Activated CD4-positive, alpha-beta T cell treated with anti-CD3 and anti-CD28 coated beads for 1 hour (primary cell): ENCODE results near the gene NBEA.

Source experiments
- DNase-seq: peaks from one replicate; pipeline ENCODE4 v3.0.0-alpha.2; 2020

NBEA gene

DNA sequence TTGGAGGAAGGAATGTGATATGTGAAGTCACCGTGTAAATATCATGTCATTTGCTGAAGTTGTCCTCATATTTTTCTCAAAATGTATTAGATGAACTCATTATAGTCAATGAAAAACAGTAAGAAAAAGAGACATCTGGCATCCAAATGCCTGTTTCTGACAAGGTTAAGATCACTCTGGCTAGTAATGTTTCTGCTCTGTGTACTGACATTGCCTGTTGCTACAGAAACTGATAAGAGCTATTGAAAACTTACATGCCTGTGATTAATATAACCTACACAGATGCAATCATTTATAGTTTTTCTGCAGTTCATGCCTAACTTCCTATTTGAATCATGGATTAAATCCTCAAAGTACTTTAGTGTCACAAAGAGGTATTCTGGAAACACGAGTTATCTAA, 249.8 kb downstream of the NBEA start:
- DNase-seq: no peak

DNA sequence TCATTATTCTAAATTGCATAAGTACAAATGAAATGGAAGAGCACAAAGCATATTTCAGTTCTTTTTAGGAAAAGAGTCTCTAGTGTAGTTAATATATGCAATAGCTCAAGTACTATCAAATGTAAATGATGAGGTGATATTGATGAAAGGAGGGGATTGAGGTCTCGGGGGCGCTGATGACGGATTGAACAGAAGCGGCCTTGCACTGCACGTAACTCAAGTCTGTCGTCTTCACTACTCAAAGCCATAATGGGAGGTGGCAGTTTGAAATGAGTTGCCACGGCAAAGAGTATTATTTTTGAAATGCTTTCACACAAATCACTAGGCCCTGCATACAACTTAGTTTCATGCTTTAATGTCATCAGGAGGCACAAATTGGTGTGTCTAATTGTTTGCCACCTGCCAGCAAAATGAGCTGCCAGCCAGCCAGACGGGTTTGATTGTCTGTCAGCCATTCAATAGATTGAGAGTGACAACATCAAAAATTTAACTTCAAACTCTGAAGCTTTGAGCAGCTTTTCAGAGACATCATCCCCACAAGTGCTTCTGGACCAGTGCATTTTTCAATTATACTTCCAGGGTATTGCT, 256.6 kb downstream of the NBEA start:
- DNase-seq: no peak

DNA sequence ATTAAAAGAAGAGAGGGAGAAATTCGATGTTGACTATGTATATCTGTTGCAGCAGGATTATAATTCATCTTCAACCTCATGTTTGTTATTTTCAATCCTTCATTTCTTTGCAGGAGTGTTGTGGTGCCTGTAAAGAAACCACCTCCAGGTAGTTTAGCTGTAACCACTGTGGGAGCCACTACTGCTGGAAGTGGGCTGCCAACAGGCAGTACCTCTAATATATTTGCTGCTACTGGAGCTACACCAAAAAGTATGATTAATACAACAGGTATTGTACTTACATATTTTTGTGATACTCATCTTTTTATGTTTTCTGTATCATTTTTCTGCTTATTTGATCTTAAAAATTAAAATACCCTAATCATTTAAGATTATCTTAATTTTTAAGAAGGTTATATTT, 266.5 kb downstream of the NBEA start:
- no peak for DNase-seq

DNA sequence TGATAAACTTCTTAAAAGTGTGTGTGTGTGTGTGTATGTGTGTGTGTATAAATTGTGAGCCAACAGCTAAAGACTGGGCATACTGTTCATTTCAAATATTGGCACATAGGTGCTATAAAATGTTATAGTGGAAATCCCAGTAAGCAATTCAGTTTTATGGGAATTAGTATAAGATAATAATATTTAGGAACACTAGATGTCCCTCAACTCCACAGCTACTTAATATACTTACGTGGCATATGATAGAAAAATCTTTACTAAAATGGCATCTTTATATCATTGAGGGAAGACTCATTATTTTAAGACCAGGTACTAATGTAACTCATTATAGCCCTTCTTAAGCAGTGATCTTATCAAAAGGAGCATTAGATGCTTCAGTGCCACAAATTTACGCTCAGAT, 268.2 kb downstream of the NBEA start:
- DNase-seq: no peak

DNA sequence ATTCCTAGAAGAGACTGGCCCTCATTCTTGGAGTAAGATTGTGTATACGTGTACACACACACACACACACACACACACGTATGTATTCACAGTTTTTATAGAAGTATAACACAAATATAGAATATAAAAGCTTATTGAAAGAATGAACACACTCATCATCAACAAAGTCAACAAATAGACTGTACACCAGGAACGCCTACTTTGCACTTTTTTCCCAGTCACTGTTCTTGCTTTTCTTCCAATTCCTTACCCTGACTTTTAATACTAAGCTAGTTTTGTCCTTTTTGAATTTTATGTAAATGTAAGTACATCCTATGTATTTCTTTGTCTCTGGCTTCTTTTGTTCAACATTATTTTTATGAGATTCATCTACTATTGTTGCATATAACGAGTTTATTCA, 269.9 kb downstream of the NBEA start:
- no peak for DNase-seq

DNA sequence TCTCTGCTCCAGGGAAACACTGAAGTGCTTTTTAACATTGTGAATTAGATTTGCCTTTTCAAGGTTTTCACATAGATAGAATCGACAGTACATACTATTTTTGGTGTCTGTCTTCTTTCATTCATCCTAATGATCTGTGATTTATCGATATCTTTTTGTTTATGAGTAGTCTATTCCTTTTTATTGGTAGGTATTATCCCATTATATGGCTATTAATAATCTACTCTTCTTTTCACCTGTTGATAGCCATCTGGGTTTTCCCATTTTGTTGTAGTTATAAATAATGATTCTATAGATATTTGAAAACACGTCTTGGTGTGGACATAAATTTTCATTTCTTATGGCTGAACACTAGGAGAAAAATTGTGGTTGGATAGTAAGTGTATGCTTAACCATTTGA, 271.8 kb downstream of the NBEA start:
- DNase-seq: no peak

DNA sequence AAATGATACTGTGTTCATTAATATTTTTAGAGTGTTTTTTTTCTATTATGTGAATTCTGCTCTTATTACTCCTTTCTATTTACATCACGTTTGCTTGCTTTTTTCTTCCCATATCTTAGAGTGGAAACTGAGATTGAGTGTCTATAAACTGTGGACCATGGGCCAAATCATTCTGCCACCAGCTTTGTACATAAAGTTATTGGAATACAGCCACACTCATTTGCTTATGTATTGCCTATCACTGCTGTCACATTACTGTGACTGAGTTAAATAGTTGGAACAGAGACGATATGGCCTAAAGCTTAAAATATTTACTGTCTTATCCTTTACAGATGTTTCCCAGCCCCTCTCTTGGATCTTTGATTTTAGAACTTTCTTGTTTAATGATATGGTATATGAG, 274.1 kb downstream of the NBEA start:
- DNase-seq: no peak

DNA sequence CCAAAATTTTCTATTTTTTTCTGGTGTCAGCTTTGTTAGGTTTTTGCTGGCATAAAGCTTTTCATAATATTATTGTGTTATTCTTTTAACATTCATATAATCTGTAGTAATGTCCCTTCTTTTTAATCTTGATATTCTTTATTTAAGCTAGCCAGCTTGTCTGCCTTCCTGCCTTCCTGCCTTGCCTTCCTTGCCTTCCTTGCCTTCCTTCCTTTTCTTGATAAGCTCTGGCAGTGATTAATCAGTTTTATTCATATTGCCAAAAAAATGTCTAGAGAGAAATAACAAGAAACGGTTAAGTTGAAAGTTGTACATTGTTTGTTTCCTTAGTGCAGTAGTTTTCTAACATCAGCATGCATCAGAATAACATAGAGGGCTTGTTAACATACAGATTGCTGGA, 277.0 kb downstream of the NBEA start:
- DNase-seq: no peak

DNA sequence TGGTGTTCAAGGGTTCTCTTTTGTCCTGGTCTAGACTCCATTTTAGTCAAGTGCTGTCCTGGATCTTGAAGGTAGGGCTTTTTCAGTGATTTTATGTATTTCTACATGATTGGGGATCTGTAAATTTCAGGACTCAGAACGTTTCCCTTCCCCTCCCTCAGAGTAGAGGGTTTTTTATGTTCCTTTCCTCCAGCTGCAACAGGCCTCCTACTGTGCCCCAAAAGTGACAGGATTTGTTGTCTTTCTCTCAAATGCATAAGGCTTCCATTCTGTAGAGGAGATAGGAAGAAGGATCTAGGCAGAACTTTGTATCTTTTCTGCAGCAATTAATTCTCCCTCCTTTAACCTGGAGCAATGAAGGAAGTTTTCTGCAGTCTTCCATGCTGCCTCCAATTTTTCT, 283.1 kb downstream of the NBEA start:
- DNase-seq: no peak

DNA sequence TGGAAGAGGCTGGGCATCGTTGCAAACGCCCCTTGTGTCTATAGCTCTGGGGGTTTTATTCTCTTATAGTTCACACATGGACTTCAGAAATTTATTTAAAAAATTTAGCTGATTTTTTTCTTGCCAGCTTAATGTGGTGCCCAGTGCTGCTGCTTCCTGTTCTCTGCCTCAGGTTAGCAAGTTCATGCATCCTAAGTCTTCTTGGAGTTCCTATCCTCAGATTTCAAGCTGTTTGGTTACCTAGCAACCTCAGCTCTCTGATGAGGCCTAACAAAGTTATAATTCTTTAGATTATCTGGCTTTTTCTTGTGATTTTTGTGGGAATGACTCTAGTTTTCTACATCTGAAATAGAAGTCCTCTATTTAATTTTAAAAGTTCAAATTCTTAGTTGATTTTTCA, 283.5 kb downstream of the NBEA start:
- no peak for DNase-seq

DNA sequence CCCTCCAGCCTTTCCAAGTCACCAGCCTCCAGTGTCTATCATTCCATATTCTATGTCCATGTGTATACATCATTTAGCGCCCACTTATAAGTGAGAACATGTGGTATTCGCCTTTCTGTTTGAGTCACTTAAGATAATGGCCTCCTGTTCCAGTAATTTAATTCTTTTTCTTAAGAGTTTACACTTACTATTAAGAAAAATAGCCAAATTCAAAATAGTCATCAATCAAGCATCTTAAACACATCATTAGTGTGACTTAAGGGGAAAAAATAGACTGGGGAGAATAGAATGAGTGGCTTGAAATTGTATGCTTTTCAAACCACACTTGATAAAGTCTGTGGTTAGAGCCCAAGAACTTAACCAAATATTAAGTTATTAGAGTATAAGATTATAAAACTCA, 286.5 kb downstream of the NBEA start:
- DNase-seq: no peak

DNA sequence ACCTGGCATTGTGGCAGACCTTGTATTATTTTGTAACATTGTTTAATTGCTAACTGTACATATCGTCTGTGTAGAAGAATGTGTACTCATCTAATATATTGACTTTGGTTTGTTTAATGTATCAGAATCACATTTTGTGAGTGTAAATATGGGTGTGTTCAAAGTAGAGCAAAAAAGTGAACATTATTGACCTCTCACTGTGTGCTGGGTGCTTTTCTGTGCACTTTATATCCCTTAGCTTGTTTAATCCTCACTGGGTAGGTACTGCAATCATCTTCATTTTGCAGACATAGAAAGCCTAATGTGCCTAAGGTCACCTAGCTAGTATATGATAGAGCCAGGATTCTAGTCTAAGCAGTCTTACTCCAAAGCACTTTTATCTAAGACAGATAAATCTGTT, 289.4 kb downstream of the NBEA start:
- no peak for DNase-seq

DNA sequence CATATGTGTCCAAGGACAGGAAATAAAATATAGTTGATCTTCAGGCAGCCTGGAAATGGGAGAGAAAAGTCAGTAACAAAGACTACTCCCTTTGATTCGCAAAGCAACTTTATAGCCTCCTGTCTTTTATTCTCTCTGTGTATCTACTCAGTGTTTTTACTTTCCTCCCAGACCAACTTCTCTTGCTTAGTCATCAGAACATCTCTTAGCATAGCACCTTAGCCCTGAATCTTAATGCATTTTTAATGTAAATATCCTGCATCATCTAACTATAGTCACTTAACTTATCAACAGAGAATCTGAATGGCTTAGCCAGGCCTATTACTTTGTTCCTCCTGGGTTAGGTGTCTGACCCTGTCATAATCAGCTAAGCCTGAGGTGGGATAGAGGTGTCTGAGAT, 296.2 kb downstream of the NBEA start:
- DNase-seq: no peak

DNA sequence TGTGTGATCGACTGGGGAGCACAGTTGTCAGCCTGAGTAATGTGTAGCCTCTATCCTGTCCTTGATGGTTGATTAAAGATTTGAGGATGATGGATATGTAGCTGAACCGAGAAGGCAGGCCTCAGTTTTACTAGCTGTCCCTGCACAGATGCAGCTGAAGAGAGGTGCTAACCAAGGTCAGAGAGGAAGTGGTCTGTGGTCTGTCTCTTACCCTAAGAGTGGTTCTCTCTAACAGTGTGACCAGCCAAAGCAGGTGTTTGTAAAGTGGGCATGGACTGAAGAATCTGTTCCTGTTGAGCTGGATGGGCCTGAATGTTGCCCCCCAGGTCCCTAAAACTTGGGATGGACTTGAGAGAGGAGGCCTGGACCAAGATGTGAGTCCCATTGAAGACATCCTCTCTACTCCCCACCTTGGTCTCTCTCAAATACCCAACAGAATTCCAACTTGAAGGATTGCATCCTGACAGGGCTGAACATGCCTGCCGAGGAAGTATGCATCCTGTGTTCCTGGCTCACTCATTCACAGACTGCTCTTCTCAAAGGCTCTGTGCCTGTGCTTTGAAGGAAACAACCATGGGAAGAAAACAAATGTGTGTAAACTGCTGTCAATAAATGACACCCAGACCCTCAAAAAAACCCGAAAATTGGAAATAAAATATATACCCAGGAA, 310.6 kb downstream of the NBEA start:
- no peak for DNase-seq

DNA sequence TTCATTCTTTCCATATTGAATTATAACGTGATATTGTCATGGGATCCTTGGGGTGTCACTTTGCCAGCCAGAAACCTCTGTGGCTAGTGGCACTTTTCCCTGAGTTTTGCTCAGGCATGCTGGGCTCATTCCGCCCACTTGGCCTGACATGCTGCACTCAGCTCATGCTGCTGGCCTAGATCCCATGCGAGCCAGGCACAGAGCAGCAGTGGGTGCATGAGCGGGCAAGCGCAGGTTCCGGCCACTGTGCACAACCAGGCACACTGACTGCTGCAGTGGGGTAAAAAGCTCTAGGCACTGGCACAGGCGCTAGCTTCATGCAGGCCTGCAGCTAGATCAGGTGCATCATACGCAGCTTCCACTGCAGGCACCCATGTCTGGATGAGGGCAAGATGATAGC, 313.2 kb downstream of the NBEA start:
- DNase-seq: no peak

DNA sequence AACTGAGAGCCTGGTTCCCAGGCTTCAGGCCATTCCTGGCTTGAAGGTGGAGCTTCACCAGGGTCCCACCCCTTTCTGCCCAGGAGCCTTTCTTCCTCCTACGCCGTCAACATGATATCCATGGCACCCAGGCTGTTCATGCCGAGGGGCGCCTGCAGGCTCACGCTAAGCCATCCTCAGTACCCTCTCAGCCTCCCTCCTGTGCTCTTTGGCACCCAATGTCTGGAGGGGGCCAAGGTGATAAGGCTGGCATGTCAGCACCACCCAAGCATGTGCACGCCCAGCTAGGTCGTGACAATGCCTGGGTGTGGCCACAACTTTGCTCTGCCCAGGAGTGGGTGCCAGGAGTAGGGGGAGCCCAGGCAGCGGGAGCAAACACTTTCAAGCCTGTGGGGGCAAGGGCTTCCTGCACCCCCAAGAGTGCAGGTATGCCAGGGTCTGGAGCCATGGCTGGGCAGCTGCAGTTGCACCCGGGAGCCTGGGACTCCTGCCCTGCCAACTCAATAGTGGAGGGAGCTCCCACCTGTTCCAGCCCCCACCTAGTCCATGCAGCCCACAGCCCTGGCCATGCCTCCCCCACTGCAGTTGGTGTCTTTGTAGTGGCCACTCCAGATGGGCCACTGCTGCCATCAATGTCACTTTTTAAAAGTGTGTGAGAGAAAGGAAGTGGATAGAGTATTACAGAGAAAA, 314.5 kb downstream of the NBEA start:
- no peak for DNase-seq

DNA sequence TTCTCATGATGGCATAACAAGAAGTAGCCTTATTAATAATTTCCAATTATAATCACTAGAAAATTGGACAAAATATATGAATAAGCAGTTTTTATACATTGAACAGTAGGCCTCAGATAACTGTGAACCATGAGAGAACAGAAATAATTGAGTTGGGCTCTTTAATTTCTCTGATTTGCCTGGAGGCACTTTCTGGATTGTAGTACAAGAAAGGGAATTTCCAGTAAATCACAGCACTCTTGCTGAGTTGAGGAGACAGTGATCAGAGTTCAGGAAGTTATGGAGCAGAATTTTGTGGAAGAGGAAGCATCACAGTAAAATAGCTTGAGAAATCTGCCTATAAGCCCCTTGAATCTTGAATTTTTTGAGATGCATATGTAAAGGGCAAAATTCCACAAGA, 318.2 kb downstream of the NBEA start:
- DNase-seq: no peak

DNA sequence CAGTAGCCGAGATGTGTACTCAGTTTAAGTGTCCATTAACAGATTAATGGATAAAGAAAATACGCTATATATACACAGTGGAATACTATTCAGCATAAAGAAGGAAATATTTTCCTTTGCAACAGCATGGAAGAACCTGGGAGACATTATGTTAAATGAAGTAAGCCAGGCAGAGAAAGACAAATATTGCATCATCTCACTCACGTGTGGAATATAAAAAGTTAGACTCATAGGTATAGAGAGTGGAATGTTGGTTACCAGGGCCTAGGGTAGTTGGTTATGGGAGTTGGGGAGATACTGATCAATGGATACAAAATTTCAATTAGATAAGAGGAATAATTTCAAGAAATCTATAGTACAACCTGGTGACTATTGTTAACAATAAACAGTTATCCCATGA, 324.3 kb downstream of the NBEA start:
- no peak for DNase-seq

DNA sequence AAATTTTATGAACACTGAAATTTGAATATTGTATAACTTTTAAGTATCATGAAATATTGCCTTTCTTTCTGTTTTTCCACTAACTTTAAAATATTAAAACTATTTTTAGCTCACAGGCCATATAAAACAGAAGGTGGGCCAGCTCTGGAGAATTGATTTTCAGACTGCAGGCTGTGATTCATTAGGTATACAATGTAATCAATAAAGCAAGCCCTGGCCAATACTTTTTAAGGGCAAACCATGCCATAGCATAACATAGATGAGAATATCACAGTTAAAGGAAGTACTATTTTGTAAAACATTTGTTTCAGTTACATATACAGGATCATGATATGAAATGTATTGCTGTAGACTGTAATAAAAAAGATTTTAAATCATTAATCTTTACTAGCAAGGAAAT, 336.8 kb downstream of the NBEA start:
- DNase-seq: no peak

DNA sequence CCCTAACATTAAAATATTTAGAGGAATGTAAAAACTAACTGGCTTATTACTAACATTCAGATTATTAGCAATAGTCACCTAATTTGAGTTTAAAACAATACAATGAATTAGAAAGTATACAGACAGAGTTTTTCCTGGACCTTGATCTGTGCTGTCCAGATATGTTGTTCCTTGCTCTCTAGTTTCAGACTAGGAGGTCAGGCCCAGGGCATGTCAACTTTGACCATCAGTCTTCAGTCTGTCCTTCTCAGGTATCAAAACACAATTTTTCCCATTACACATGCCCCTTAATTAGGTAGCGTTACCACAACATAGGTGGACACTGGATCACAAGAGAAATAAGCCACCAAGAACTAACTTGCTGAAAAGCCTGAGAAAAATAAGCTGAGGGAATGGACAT, 337.4 kb downstream of the NBEA start:
- DNase-seq: no peak

DNA sequence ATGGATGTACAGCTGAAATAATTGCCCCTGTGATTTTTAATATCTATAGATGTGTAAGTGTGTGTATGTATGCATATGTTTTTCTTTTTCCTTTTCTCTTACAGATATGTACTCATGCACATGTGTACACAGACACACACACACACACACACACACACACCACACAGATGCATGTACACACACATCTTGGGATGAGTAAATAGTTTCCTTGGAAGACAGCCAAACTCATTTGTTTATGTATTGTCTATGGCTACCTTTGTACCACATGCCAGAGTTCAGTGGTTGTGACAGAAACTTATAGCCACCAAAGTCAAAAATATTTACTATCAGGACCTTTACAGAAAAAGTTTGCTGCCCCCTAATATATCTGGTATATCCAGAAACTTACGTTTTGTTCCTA, 341.8 kb downstream of the NBEA start:
- no peak for DNase-seq

DNA sequence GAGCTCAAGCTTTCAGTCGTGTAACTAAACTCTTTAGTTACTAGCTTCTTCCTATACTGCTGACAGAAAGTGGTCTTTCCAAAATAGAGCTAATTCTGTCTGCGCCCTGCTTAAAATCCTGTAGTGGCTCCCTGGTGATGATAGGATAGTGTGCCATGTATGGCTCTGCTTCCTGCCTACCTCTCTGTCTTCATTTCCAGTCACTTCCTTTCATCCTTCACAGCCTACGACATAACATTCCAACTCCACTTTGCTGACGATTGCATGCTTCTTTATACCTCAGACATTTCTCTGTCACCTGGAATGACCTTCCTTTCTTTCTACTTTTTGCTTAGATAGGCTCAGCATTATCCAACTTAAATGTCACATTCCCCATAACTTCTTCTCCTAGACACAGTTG, 343.6 kb downstream of the NBEA start:
- DNase-seq: no peak

DNA sequence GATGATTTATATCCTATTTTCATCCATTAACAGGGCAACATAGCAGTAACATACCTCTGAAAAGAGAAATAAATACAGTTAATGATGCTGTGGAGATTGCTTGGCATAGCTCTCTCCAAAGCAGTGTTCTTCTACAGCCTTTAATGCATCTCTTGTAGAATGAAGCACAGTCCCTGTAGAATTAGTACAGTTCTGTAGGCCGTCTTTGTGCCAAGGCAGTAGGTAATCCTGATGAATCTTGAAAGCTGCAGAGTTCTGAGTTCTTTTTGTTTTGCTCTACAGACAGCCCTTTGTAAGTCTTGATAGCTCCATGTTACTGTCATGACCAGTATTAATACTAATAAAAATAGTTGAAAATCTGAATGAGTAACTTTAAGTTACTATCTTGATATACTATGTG, 350.3 kb downstream of the NBEA start:
- no peak for DNase-seq

DNA sequence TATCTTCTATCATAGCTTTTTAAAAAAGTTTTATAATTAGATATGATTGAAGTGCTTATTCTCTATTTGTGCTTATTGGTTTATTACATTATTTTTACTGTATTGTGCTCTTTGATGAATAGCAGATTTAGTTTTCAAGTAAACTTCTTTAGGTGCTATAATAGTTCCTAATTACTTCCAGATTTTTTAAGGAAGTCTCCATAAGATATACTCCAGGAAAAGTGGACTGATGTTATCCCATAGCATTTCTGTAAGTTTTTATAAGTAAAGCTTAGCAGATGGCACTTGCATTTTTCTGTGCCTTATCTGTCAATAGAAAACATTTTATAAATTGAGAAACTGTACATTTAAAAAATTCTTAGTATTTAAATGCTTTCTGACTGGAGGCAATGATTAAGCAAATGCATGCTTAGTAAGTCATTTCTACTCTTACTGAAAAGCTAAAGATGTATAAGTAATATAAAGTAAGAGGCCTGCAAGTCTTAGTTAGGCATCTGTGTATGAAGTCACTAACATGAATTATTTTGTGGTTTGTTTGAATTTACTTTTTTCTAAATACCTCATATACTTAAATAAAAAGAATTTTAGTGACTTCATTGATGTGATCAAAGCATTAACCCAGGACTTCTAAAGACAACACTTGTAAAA, 351.6 kb downstream of the NBEA start:
- DNase-seq: no peak
